Kidney (tissue), 14 donors: Measurements from ENCODE around the gene MAPK6. TPM values are rescaled to one million over a fixed set of nuclear protein-coding genes. Genes with fewer than 3 reads are reported as not detected.

Experiments
- DNase-seq, 5 donors: peaks; one replicate each; pipeline ENCODE4 v3.0.0-alpha.2; 2013 to 2020
- FAIRE-seq: peaks from 2 replicates; lab custom pipeline; 2012; peaks lifted over from hg19 to GRCh38; lab: Jason Lieb, UNC
- H3K27ac ChIP-seq, 2 donors: one replicate each; pipeline ENCODE4 v1.7.0; 2013; ENCODE audit warnings: low read depth in 2 of 2, low read length in 2 of 2, inconsistent platforms in 1 of 2
- H3K27me3 ChIP-seq: one replicate; pipeline ENCODE4 v1.7.1; 2013; ENCODE audit warnings: low read length, inconsistent platforms; ENCODE audit not compliant: control insufficient read depth, insufficient read depth
- H3K36me3 ChIP-seq, 3 donors: one replicate each; pipeline versions ENCODE4 v1.7.0 to v1.7.1; 2013; ENCODE audit warnings: low read length in 3 of 3, control low read depth in 1 of 3, inconsistent platforms in 1 of 3; ENCODE audit not compliant: insufficient read depth in 3 of 3, control insufficient read depth in 2 of 3
- H3K4me1 ChIP-seq, 3 donors: one replicate each; pipeline versions ENCODE4 v1.7.0 to v1.7.1; 2013; ENCODE audit warnings: low read length in 3 of 3, inconsistent platforms in 1 of 3, low read depth in 1 of 3; ENCODE audit not compliant: control insufficient read depth in 2 of 3, insufficient read depth in 2 of 3
- H3K4me3 ChIP-seq, 3 donors: one replicate each; pipeline versions ENCODE4 v1.7.0 to v1.8.1; 2013; ENCODE audit warnings: low read length in 3 of 3, control low read depth in 1 of 3, inconsistent platforms in 1 of 3
- H3K9ac ChIP-seq, 3 donors: one replicate each; pipeline versions ENCODE4 v1.7.0 to v1.7.1; 2013; ENCODE audit warnings: low read length in 3 of 3, control low read depth in 1 of 3, inconsistent platforms in 1 of 3
- H3K9me3 ChIP-seq, 3 donors: one replicate each; pipeline versions ENCODE4 v1.7.0 to v1.7.1; 2013; ENCODE audit warnings: low read length in 3 of 3, control low read depth in 1 of 3, inconsistent platforms in 1 of 3; ENCODE audit not compliant: control insufficient read depth in 2 of 3, insufficient read depth in 1 of 3
- CTCF ChIP-seq: IDR thresholded peaks from 3 replicates; pipeline ENCODE4 v1.5.1; 2012; ENCODE audit warnings: mild to moderate bottlenecking, moderate library complexity, borderline replicate concordance; ENCODE audit not compliant: insufficient read depth; ENCODE audit errors: extremely low read depth
- intact Hi-C: fragments of 100-400 bp; cut with DNase I; formaldehyde crosslinking; loops from one replicate; pipeline ENCODE4 v1.11.1; 2022
- polyA plus RNA-seq: library from polyadenylated mRNA; stranded (reverse); fragments of 350-450 nt; fragmentation: Illumina TruSeq; extraction: RNeasy Lipid Tissue Mini Kit (QIAGEN cat#74804); gene quantifications from one replicate; pipeline ENCODE4 v1.2.3, GENCODE V29; 2014; ENCODE audit warnings: low read depth, low replicate concordance; ENCODE audit not compliant: insufficient read depth
- total RNA-seq: library from RNA; stranded (reverse); fragmentation: NEBNext Ultra II Directional; extraction: Animal tissue kit (Norgen Biotek cat#: 25700); gene quantifications from one replicate; pipeline ENCODE4 v1.2.1, GENCODE V29; 2021
- donor health status: control.
- donor health status: control.
- donor health status: control.
- donor health status: control.
- donor health status: control.
- donor health status: DM: yes; HTN: yes; CAD: no.
- donor health status: Normal renal cell carcinoma (clear cell type).

The MAPK6 gene
- total and polyA plus RNA-seq, 2 donors from 2014 or later, result 6.5 to 22.9 TPM

GRCh38 chr15:52066842-52067544, 48.0 kb downstream of the MAPK6 start:
- H3K9me3 ChIP-seq, result no peaks in the 10 kb centered on the region
- no peak for FAIRE-seq
- no peak for TF ChIP-seq CTCF
- no peak overlapping the region for H3K27ac ChIP-seq
- H3K9ac ChIP-seq, result no peak overlapping the region
- DNase-seq, result no peak
- H3K36me3 ChIP-seq, result peaks cover 0 to 12% (median 0%) of the 10 kb centered on the region in 3 donors
- H3K27me3 ChIP-seq, result no peaks in the 10 kb centered on the region
- H3K4me3 ChIP-seq, result no peak overlapping the region
- H3K4me1 ChIP-seq, result peaks cover 0 to 13% (median 0%) of the 10 kb centered on the region in 3 donors
- intact Hi-C loops, result no loop called here

GRCh38 chr15:52067545-52067926, 48.5 kb downstream of the MAPK6 start:
- Histone ChIP-seq H3K36me3 (peaks cover 0 to 12% (median 0%) of the 10 kb centered on the region in 3 donors), H3K4me3 (no peak overlapping the region), H3K4me1 (peaks cover 0 to 15% (median 0%) of the 10 kb centered on the region in 3 donors), H3K9me3 (no peaks in the 10 kb centered on the region), H3K9ac (no peak overlapping the region), H3K27me3 (no peaks in the 10 kb centered on the region), H3K27ac (no peak overlapping the region)
- TF ChIP-seq CTCF, result no peak
- DNase-seq (no peak), FAIRE-seq (no peak)
- intact Hi-C loops, result no loop called here

- no peak for DNase-seq
- intact Hi-C loops, result no loop called here
- H3K27me3 ChIP-seq, result no peaks in the 10 kb centered on the region
- H3K4me1 ChIP-seq, result peaks cover 0 to 15% (median 0%) of the 10 kb centered on the region in 3 donors
- H3K9ac ChIP-seq, result no peak overlapping the region
- TF ChIP-seq CTCF, result no peak
- peaks cover 0 to 7% (median 0%) of the 10 kb centered on the region in 3 donors for H3K36me3 ChIP-seq
- H3K27ac ChIP-seq, result no peak overlapping the region
- FAIRE-seq, result no peak
- H3K9me3 ChIP-seq, result no peaks in the 10 kb centered on the region
- no peak overlapping the region for H3K4me3 ChIP-seq
Observed at GRCh38 chr15:52068004-52068615, 49.1 kb downstream of the MAPK6 start.
